ENCODE measurements around the gene ARHGEF38. TPM values are rescaled to one million over a fixed set of nuclear protein-coding genes. Genes with fewer than 3 reads are reported as not detected.

Gene ARHGEF38
- total RNA-seq, 2 donors from 2014 or later, result 0.51 to 2.1 TPM

GRCh38 chr4:105659190-105659589 is 106.8 kb downstream of the ARHGEF38 start:
- H3K4me1 Mint-ChIP-seq, result no peaks in the 10 kb centered on the region

DNA sequence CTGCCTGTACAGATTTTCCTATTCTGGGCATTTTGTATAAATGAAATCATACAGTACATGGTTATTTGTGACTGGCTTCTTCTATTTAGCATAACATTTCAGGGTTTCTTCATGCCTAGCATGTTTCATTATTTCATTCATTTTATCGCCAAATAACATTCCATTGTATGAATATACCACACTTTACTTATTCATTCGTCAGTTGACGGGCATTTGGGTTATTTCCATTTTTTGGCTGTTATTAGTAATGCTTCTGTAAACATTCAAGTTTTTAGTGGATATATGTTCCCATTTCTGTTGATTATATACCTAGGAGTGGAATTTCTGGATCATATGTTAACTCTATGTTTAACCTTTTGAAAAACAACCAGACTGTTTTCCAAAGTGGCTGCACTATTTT is 108.6 kb downstream of the ARHGEF38 start:
- Mint-ChIP-seq H3K4me3 (no peak overlapping the region), H3K36me3 (ENCODE audit: low read depth) (no peaks in the 10 kb centered on the region), H3K4me1 (no peaks in the 10 kb centered on the region), H3K27me3 (ENCODE audit: insufficient read depth) (peaks cover 3% of the 10 kb centered on the region), H3K9me3 (no peaks in the 10 kb centered on the region), H3K27ac (no peak overlapping the region)
- no peaks in the 10 kb centered on the region for H3K27me3 ChIP-seq (ENCODE audit: control insufficient read depth, insufficient read depth, low read length, poor library complexity, severe bottlenecking)
- WGBS, 2 experiments (ENCODE audit: insufficient coverage in 1 of 2, insufficient read length in 1 of 2), result 98% methylated on average over 3 of the region's 3 CpGs; no CpG with 5 or more reads in 1 of the 2 experiments
- H3K27ac ChIP-seq (ENCODE audit: low read depth, low read length), result no peak overlapping the region
- H3K9ac ChIP-seq (ENCODE audit: extremely low read depth, low read length, poor library complexity, severe bottlenecking), result no peak overlapping the region
- H3K36me3 ChIP-seq (ENCODE audit: control insufficient read depth, insufficient read depth, low read length), result no peaks in the 10 kb centered on the region
- TF ChIP-seq, protein P1, sequence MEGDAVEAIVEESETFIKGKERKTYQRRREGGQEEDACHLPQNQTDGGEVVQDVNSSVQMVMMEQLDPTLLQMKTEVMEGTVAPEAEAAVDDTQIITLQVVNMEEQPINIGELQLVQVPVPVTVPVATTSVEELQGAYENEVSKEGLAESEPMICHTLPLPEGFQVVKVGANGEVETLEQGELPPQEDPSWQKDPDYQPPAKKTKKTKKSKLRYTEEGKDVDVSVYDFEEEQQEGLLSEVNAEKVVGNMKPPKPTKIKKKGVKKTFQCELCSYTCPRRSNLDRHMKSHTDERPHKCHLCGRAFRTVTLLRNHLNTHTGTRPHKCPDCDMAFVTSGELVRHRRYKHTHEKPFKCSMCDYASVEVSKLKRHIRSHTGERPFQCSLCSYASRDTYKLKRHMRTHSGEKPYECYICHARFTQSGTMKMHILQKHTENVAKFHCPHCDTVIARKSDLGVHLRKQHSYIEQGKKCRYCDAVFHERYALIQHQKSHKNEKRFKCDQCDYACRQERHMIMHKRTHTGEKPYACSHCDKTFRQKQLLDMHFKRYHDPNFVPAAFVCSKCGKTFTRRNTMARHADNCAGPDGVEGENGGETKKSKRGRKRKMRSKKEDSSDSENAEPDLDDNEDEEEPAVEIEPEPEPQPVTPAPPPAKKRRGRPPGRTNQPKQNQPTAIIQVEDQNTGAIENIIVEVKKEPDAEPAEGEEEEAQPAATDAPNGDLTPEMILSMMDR (conservative IDR thresholded peaks at IDR 0.05), result no peak
- no peak for DNase-seq
- H3K4me1 ChIP-seq (ENCODE audit: control insufficient read depth, insufficient read depth, low read length), result no peaks in the 10 kb centered on the region
- no peaks in the 10 kb centered on the region for H3K9me3 ChIP-seq (ENCODE audit: control insufficient read depth, low read length)
- no peak overlapping the region for H3K4me3 ChIP-seq (ENCODE audit: low read length)

More at GRCh38 chr4:105659190-105659589, 106.8 kb downstream of the ARHGEF38 start:
- Histone ChIP-seq H3K27me3 (ENCODE audit: control insufficient read depth, insufficient read depth, low read length, poor library complexity, severe bottlenecking) (no peaks in the 10 kb centered on the region), H3K4me3 (ENCODE audit: low read length) (no peak overlapping the region), H3K9ac (ENCODE audit: extremely low read depth, low read length, poor library complexity, severe bottlenecking) (no peak overlapping the region), H3K27ac (ENCODE audit: low read depth, low read length) (no peak overlapping the region), H3K4me1 (ENCODE audit: control insufficient read depth, insufficient read depth, low read length) (no peaks in the 10 kb centered on the region), H3K36me3 (ENCODE audit: control insufficient read depth, insufficient read depth, low read length) (no peaks in the 10 kb centered on the region), H3K9me3 (ENCODE audit: control insufficient read depth, low read length) (no peaks in the 10 kb centered on the region)
- no peaks in the 10 kb centered on the region for H3K9me3 Mint-ChIP-seq
- H3K36me3 Mint-ChIP-seq (ENCODE audit: low read depth), result no peaks in the 10 kb centered on the region
- TF ChIP-seq, protein P1 (conservative IDR thresholded peaks at IDR 0.05), result no peak
- 92 to 96% methylated on average over 4 of the region's 6 CpGs for WGBS, 2 experiments (ENCODE audit: insufficient coverage in 1 of 2, insufficient read length in 1 of 2)
- H3K4me3 Mint-ChIP-seq, result no peak overlapping the region
- H3K27ac Mint-ChIP-seq, result no peak overlapping the region
- no peak for DNase-seq
- peaks cover 10% of the 10 kb centered on the region for H3K27me3 Mint-ChIP-seq (ENCODE audit: insufficient read depth)

- Mint-ChIP-seq H3K36me3 (ENCODE audit: low read depth) (no peaks in the 10 kb centered on the region), H3K4me1 (no peaks in the 10 kb centered on the region), H3K9me3 (no peaks in the 10 kb centered on the region), H3K27ac (no peak overlapping the region), H3K27me3 (ENCODE audit: insufficient read depth) (peaks cover 6% of the 10 kb centered on the region), H3K4me3 (no peak overlapping the region)
- no peak for DNase-seq
- Histone ChIP-seq H3K9me3 (ENCODE audit: control insufficient read depth, low read length) (no peaks in the 10 kb centered on the region), H3K9ac (ENCODE audit: extremely low read depth, low read length, poor library complexity, severe bottlenecking) (no peak overlapping the region), H3K27me3 (ENCODE audit: control insufficient read depth, insufficient read depth, low read length, poor library complexity, severe bottlenecking) (peaks cover 10% of the 10 kb centered on the region), H3K27ac (ENCODE audit: low read depth, low read length) (no peak overlapping the region), H3K4me3 (ENCODE audit: low read length) (no peak overlapping the region), H3K4me1 (ENCODE audit: control insufficient read depth, insufficient read depth, low read length) (no peaks in the 10 kb centered on the region), H3K36me3 (ENCODE audit: control insufficient read depth, insufficient read depth, low read length) (no peaks in the 10 kb centered on the region)
- TF ChIP-seq, protein P1 (conservative IDR thresholded peaks at IDR 0.05), result no peak
- WGBS, 2 experiments (ENCODE audit: insufficient coverage in 1 of 2, insufficient read length in 1 of 2), result 100% methylated on average over 1 of the region's 2 CpGs; no CpG with 5 or more reads in 1 of the 2 experiments
These were observed 110.7 kb downstream of the ARHGEF38 start for GRCh38 chr4:105662935-105663675.

Data from endodermal cell (in vitro differentiated cells).